ENCODE results near the gene CLEC9A.

DNA sequence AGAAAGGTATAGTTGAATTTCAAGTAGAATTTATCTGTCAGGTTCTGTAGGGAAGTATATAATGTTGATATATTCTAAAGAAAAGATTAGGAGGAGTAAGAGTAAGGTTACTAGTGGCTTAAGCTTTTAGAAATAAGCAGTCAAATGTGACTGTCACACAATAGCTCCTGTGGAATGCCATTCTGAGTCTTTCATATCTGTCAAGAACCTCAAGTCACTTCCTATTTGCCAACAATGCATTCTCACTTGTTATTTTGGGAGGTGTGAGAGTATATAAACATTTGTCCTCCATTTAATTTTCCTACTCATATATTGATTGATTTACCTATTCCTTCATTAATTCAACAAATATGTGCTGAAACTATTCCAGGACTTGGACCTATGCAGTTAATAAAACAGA, 11.7 kb downstream of the CLEC9A start:
- TF ChIP-seq, protein P1, sequence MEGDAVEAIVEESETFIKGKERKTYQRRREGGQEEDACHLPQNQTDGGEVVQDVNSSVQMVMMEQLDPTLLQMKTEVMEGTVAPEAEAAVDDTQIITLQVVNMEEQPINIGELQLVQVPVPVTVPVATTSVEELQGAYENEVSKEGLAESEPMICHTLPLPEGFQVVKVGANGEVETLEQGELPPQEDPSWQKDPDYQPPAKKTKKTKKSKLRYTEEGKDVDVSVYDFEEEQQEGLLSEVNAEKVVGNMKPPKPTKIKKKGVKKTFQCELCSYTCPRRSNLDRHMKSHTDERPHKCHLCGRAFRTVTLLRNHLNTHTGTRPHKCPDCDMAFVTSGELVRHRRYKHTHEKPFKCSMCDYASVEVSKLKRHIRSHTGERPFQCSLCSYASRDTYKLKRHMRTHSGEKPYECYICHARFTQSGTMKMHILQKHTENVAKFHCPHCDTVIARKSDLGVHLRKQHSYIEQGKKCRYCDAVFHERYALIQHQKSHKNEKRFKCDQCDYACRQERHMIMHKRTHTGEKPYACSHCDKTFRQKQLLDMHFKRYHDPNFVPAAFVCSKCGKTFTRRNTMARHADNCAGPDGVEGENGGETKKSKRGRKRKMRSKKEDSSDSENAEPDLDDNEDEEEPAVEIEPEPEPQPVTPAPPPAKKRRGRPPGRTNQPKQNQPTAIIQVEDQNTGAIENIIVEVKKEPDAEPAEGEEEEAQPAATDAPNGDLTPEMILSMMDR (IDR thresholded peaks at IDR 0.05; ENCODE audit: low read depth, low read length, missing input control): no peak
- TF ChIP-seq FOXA1 (IDR thresholded peaks at IDR 0.05): no peak
- TF ChIP-seq GABPA (IDR thresholded peaks at IDR 0.05 in 1 of 2, conservative IDR thresholded peaks at IDR 0.05 in 1 of 2): no peak
- TF ChIP-seq, protein P2, sequence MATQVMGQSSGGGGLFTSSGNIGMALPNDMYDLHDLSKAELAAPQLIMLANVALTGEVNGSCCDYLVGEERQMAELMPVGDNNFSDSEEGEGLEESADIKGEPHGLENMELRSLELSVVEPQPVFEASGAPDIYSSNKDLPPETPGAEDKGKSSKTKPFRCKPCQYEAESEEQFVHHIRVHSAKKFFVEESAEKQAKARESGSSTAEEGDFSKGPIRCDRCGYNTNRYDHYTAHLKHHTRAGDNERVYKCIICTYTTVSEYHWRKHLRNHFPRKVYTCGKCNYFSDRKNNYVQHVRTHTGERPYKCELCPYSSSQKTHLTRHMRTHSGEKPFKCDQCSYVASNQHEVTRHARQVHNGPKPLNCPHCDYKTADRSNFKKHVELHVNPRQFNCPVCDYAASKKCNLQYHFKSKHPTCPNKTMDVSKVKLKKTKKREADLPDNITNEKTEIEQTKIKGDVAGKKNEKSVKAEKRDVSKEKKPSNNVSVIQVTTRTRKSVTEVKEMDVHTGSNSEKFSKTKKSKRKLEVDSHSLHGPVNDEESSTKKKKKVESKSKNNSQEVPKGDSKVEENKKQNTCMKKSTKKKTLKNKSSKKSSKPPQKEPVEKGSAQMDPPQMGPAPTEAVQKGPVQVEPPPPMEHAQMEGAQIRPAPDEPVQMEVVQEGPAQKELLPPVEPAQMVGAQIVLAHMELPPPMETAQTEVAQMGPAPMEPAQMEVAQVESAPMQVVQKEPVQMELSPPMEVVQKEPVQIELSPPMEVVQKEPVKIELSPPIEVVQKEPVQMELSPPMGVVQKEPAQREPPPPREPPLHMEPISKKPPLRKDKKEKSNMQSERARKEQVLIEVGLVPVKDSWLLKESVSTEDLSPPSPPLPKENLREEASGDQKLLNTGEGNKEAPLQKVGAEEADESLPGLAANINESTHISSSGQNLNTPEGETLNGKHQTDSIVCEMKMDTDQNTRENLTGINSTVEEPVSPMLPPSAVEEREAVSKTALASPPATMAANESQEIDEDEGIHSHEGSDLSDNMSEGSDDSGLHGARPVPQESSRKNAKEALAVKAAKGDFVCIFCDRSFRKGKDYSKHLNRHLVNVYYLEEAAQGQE (IDR thresholded peaks at IDR 0.05): no peak
- no peak for TF ChIP-seq EGR1 (IDR thresholded peaks at IDR 0.05; ENCODE audit: low read depth in 2 of 2)
- no peak for TF ChIP-seq HNF4A (conservative IDR thresholded peaks at IDR 0.05)
- TF ChIP-seq JUND (IDR thresholded peaks at IDR 0.05): no peak
- TF ChIP-seq TAF1 (conservative IDR thresholded peaks at IDR 0.05): no peak
